ENCODE data around the gene PDE6H.

The PDE6H gene

GRCh38 chr12:14968478-14968877, 4.4 kb upstream of the PDE6H start:
- no peak for DNase-seq (ENCODE audit: low read depth in 1 of 2, low spot score in 1 of 2)

GRCh38 chr12:14970473-14970872, 2.4 kb upstream of the PDE6H start:
- DNase-seq (ENCODE audit: low read depth in 1 of 2, low spot score in 1 of 2), result no peak

- no peak for DNase-seq (ENCODE audit: low read depth in 1 of 2, low spot score in 1 of 2)
Observed at GRCh38 chr12:14974633-14975032, 1.8 kb downstream of the PDE6H start.

- no peak for DNase-seq (ENCODE audit: low read depth in 1 of 2, low spot score in 1 of 2)
Observed at GRCh38 chr12:14975457-14975856, 2.6 kb downstream of the PDE6H start.

GRCh38 chr12:14976658-14977057, 3.8 kb downstream of the PDE6H start:
- DNase-seq (ENCODE audit: low read depth in 1 of 2, low spot score in 1 of 2), result no peak

- no peak for DNase-seq (ENCODE audit: low read depth in 1 of 2, low spot score in 1 of 2)
Observed at GRCh38 chr12:14979468-14979867, 6.6 kb downstream of the PDE6H start.

- DNase-seq (ENCODE audit: low read depth in 1 of 2, low spot score in 1 of 2), result no peak
Observed at GRCh38 chr12:14981049-14981448, 8.2 kb downstream of the PDE6H start.

GRCh38 chr12:14982562-14982961, 9.7 kb downstream of the PDE6H start:
- no peak for DNase-seq (ENCODE audit: low read depth in 1 of 2, low spot score in 1 of 2)

GRCh38 chr12:14982991-14983390, 10.1 kb downstream of the PDE6H start:
- no peak for DNase-seq (ENCODE audit: low read depth in 1 of 2, low spot score in 1 of 2)

GRCh38 chr12:14984036-14984435, 11.2 kb downstream of the PDE6H start:
- DNase-seq (ENCODE audit: low read depth in 1 of 2, low spot score in 1 of 2), result no peak

GRCh38 chr12:14984766-14985285, 12.0 kb downstream of the PDE6H start:
- DNase-seq (ENCODE audit: low read depth in 1 of 2, low spot score in 1 of 2), result no peak

- no peak for DNase-seq (ENCODE audit: low read depth in 1 of 2, low spot score in 1 of 2)
Observed at GRCh38 chr12:14986449-14986848, 13.6 kb downstream of the PDE6H start.

GRCh38 chr12:14988035-14988434, 15.2 kb downstream of the PDE6H start:
- no peak for DNase-seq (ENCODE audit: low read depth in 1 of 2, low spot score in 1 of 2)

- DNase-seq (ENCODE audit: low read depth in 1 of 2, low spot score in 1 of 2), result no peak
Observed at GRCh38 chr12:14989790-14990189, 16.9 kb downstream of the PDE6H start.

- DNase-seq (ENCODE audit: low read depth in 1 of 2, low spot score in 1 of 2), result no peak
Observed at GRCh38 chr12:14991069-14991468, 18.2 kb downstream of the PDE6H start.

- no peak for DNase-seq (ENCODE audit: low read depth in 1 of 2, low spot score in 1 of 2)
Observed at GRCh38 chr12:14992673-14993072, 19.8 kb downstream of the PDE6H start.

- no peak for DNase-seq (ENCODE audit: low read depth in 1 of 2, low spot score in 1 of 2)
Observed at GRCh38 chr12:14993117-14993516, 20.3 kb downstream of the PDE6H start.

GRCh38 chr12:14993537-14994266, 20.9 kb downstream of the PDE6H start:
- no peak for DNase-seq (ENCODE audit: low read depth in 1 of 2, low spot score in 1 of 2)

GRCh38 chr12:14994610-14995009, 21.8 kb downstream of the PDE6H start:
- DNase-seq (ENCODE audit: low read depth in 1 of 2, low spot score in 1 of 2), result no peak

- DNase-seq (ENCODE audit: low read depth in 1 of 2, low spot score in 1 of 2), result no peak
Observed at GRCh38 chr12:14995583-14996425, 23.0 kb downstream of the PDE6H start.

GRCh38 chr12:14997998-14998397, 25.2 kb downstream of the PDE6H start:
- no peak for DNase-seq (ENCODE audit: low read depth in 1 of 2, low spot score in 1 of 2)

- no peak for DNase-seq (ENCODE audit: low read depth in 1 of 2, low spot score in 1 of 2)
Observed at GRCh38 chr12:14999021-14999694, 26.3 kb downstream of the PDE6H start.
